GM23338 (cell line): ENCODE measurements around the gene CALCOCO1. TPM values are rescaled to one million over a fixed set of nuclear protein-coding genes. Genes with fewer than 3 reads are reported as not detected.
A peak's percentile ranks its signal among the peaks of the same experiment; 100 is the strongest.

Experiments used
- ATAC-seq: fragments of 200-7000 bp; cut with Tn5 transposase; 3 replicates; pipeline ENCODE4 v1.9.1; 2020
- DNase-seq: peaks from one replicate; pipeline ENCODE4 v3.0.0-alpha.2; 2015; ENCODE audit warnings: low spot score
- H2AFZ ChIP-seq: fragments of 200-600 bp; sonication (generic); 2 replicates; pipeline ENCODE4 v1.8.0; 2016; ENCODE audit warnings: antibody characterized with exemption, mild to moderate bottlenecking, moderate library complexity
- H3F3A ChIP-seq: fragments of 200-600 bp; sonication (generic); replicated peaks from 2 replicates; pipeline ENCODE4 v1.8.0; 2017; ENCODE audit warnings: antibody characterized with exemption, mixed run types, low read depth
- H3K27ac ChIP-seq: fragments of 200-600 bp; sonication (generic); 2 replicates; pipeline ENCODE4 v1.6.1; 2016; ENCODE audit warnings: low read depth
- H3K27me3 ChIP-seq: fragments of 200-600 bp; sonication (generic); 2 replicates; pipeline ENCODE4 v1.8.0; 2016; ENCODE audit warnings: mild to moderate bottlenecking, mixed run types, moderate library complexity; ENCODE audit not compliant: insufficient read depth
- H3K36me3 ChIP-seq: fragments of 200-600 bp; sonication (generic); 2 replicates; pipeline ENCODE4 v1.8.0; 2016; ENCODE audit warnings: mild to moderate bottlenecking; ENCODE audit not compliant: insufficient read depth
- H3K4me1 ChIP-seq: fragments of 200-600 bp; sonication (generic); 2 replicates; pipeline ENCODE4 v1.8.0; 2016; ENCODE audit warnings: mild to moderate bottlenecking, moderate library complexity; ENCODE audit not compliant: insufficient read depth
- H3K4me2 ChIP-seq: fragments of 200-600 bp; sonication (generic); 2 replicates; pipeline ENCODE4 v1.7.1; 2017; ENCODE audit warnings: mixed run types
- H3K4me3 ChIP-seq: fragments of 200-600 bp; sonication (generic); 2 replicates; pipeline ENCODE4 v1.6.1; 2016; ENCODE audit warnings: mixed run types
- H3K79me2 ChIP-seq: fragments of 200-600 bp; sonication (generic); replicated peaks from 2 replicates; pipeline ENCODE4 v1.8.0; 2017; ENCODE audit warnings: mild to moderate bottlenecking; ENCODE audit not compliant: insufficient read depth
- H3K9me2 ChIP-seq: fragments of 200-600 bp; sonication (generic); 2 replicates; pipeline ENCODE4 v1.8.0; 2017; ENCODE audit not compliant: insufficient read depth
- H4K20me1 ChIP-seq: fragments of 200-600 bp; sonication (generic); replicated peaks from 2 replicates; pipeline ENCODE4 v1.8.0; 2017; ENCODE audit warnings: mild to moderate bottlenecking; ENCODE audit not compliant: insufficient read depth
- H3K27ac Mint-ChIP-seq: 2 replicates; pipeline ENCODE4 v1.8.0; 2020; ENCODE audit warnings: inconsistent platforms, mild to moderate bottlenecking, moderate library complexity, mixed read lengths
- H3K27me3 Mint-ChIP-seq: 3 replicates; pipeline ENCODE4 v1.8.0; 2022; ENCODE audit warnings: low read depth, mild to moderate bottlenecking, moderate library complexity, mixed read lengths, inconsistent platforms; ENCODE audit not compliant: insufficient read depth, poor library complexity
- H3K36me3 Mint-ChIP-seq: 3 replicates; pipeline ENCODE4 v1.8.0; 2021; ENCODE audit warnings: low read depth, mild to moderate bottlenecking, inconsistent platforms, moderate library complexity, mixed read lengths
- H3K4me1 Mint-ChIP-seq: 3 replicates; pipeline ENCODE4 v1.8.0; 2020; ENCODE audit warnings: mild to moderate bottlenecking, inconsistent platforms, mixed read lengths
- H3K4me3 Mint-ChIP-seq: 3 replicates; pipeline ENCODE4 v1.8.0; 2021; ENCODE audit warnings: moderate library complexity, mild to moderate bottlenecking, inconsistent platforms, mixed read lengths
- H3K9me3 Mint-ChIP-seq: 3 replicates; pipeline ENCODE4 v1.8.0; 2020; ENCODE audit warnings: moderate library complexity, mild to moderate bottlenecking, inconsistent platforms, mixed read lengths
- ETS1 ChIP-seq: IDR thresholded peaks from 2 replicates; pipeline ENCODE4 v1.6.1; 2016; ENCODE audit warnings: antibody characterized with exemption
- JUNB ChIP-seq: IDR thresholded peaks from one replicate; pipeline ENCODE4 v1.6.1; 2016; ENCODE audit warnings: antibody characterized with exemption; ENCODE audit not compliant: unreplicated experiment
- POLR2AphosphoS5 ChIP-seq: IDR thresholded peaks from 2 replicates; pipeline ENCODE4 v1.6.1; 2016; ENCODE audit warnings: antibody characterized with exemption, low read depth
- REST ChIP-seq: IDR thresholded peaks from one replicate; pipeline ENCODE4 v1.6.1; 2018; ENCODE audit warnings: antibody characterized with exemption; ENCODE audit not compliant: unreplicated experiment
- polyA plus RNA-seq: library from polyadenylated mRNA; unstranded; fragments of >200 nt; fragmentation: Nextera tagmentation; extraction: Ambion mirVana; gene quantifications from 2 replicates; pipeline ENCODE4 v1.2.1, GENCODE V29; 2016
- total RNA-seq: library from RNA; depleted of rRNA; stranded (reverse); fragments of >200 nt; shearing (Covaris generic); gene quantifications from 2 replicates; pipeline ENCODE4 v1.2.3, GENCODE V29; 2014; rRNA removed

Gene CALCOCO1
- total and polyA plus RNA-seq, 2 experiments from 2014 or later: 6.5 to 20.4 TPM

GRCh38 chr12:53659011-53659551 is 68.2 kb downstream of the CALCOCO1 start:
- Histone ChIP-seq H4K20me1 (no peaks in the 10 kb centered on the region), H3K4me1 (peaks cover 6% of the 10 kb centered on the region), H3K27ac (peak overlapping the region; percentile 88), H3K4me3 (no peak overlapping the region), H3K36me3 (peaks cover 7% of the 10 kb centered on the region; the same call in 1 of the 2 replicates), H2AFZ (no peak overlapping the region), H3K4me2 (peak overlapping the region; percentile 44; the same call in 1 of the 2 replicates), H3K9me2 (no peaks in the 10 kb centered on the region), H3K79me2 (no peaks in the 10 kb centered on the region), H3K27me3 (no peaks in the 10 kb centered on the region), H3F3A (peaks cover 8% of the 10 kb centered on the region)
- peak; percentile 97 for ATAC-seq
- Mint-ChIP-seq H3K4me1 (peaks cover 18% of the 10 kb centered on the region), H3K9me3 (no peaks in the 10 kb centered on the region), H3K36me3 (peaks cover 21% of the 10 kb centered on the region), H3K4me3 (no peak overlapping the region), H3K27me3 (peaks cover 8% of the 10 kb centered on the region), H3K27ac (peak overlapping the region; percentile 74)
- peak; percentile 49 for DNase-seq
- TF ChIP-seq POLR2AphosphoS5: no peak
- TF ChIP-seq ETS1: no peak
- no peak for TF ChIP-seq JUNB
- no peak for TF ChIP-seq REST

Other genes with a start within 250 kb of the CALCOCO1 start
- 15.6 and 17.9 TPM in 2 replicates for gene MAP3K12, start 228.0 kb downstream of the CALCOCO1 start, total RNA-seq
- gene MAP3K12, start 228.0 kb downstream of the CALCOCO1 start, polyA plus RNA-seq: 6.6 and 7.9 TPM in 2 replicates
- gene TARBP2, start 226.2 kb downstream of the CALCOCO1 start, total RNA-seq: 55.7 and 83.4 TPM in 2 replicates
- 52.1 and 57.0 TPM in 2 replicates for gene TARBP2, start 226.2 kb downstream of the CALCOCO1 start, polyA plus RNA-seq
- gene NPFF, start 220.0 kb downstream of the CALCOCO1 start, total RNA-seq: 0.69 TPM in 1 of 2 replicates, not detected in the other
- 0.71 and 0.96 TPM in 2 replicates for gene NPFF, start 220.0 kb downstream of the CALCOCO1 start, polyA plus RNA-seq
- gene ATF7, start 101.1 kb downstream of the CALCOCO1 start, total RNA-seq: 13.2 and 13.9 TPM in 2 replicates
- gene ATF7, start 101.1 kb downstream of the CALCOCO1 start, polyA plus RNA-seq: 16.3 and 16.6 TPM in 2 replicates
- 362 and 393 TPM in 2 replicates for gene ATP5MC2, start 51.4 kb downstream of the CALCOCO1 start, total RNA-seq
- gene ATP5MC2, start 51.4 kb downstream of the CALCOCO1 start, polyA plus RNA-seq: 815 and 821 TPM in 2 replicates
- gene CISTR, start 24.5 kb upstream of the CALCOCO1 start, total RNA-seq: not detected in 2 replicates
- not detected in 2 replicates for gene CISTR, start 24.5 kb upstream of the CALCOCO1 start, polyA plus RNA-seq
- gene HOXC13, start 211.4 kb upstream of the CALCOCO1 start, total RNA-seq: 0.10 TPM in 1 of 2 replicates, not detected in the other
- gene HOXC13, start 211.4 kb upstream of the CALCOCO1 start, polyA plus RNA-seq: not detected in 2 replicates
- gene HOXC12, start 227.5 kb upstream of the CALCOCO1 start, total RNA-seq: not detected in 2 replicates
- gene HOXC12, start 227.5 kb upstream of the CALCOCO1 start, polyA plus RNA-seq: not detected in 2 replicates
- gene HOXC11, start 245.7 kb upstream of the CALCOCO1 start, total RNA-seq: not detected in 2 replicates
- not detected in 2 replicates for gene HOXC11, start 245.7 kb upstream of the CALCOCO1 start, polyA plus RNA-seq
- gene HOTAIR, start 247.5 kb upstream of the CALCOCO1 start, total RNA-seq: not detected in 2 replicates
- not detected in 2 replicates for gene HOTAIR, start 247.5 kb upstream of the CALCOCO1 start, polyA plus RNA-seq